ENCODE measurements around the gene CFAP53. TPM values are rescaled to one million over a fixed set of nuclear protein-coding genes. Genes with fewer than 3 reads are reported as not detected.

CFAP53 gene
- total RNA-seq, 1 experiment from 2014 or later: 0.15 TPM

- H3K4me3 Mint-ChIP-seq: no peak overlapping the region
- H3K4ac ChIP-seq (ENCODE audit: low read depth, low read length): no peak overlapping the region
- peaks cover 42 to 78% (median 76%) of the 10 kb centered on the region in 3 experiments; a peak in 6 of 7 replicates for H3K36me3 Mint-ChIP-seq (ENCODE audit: insufficient read depth in 1 of 3, low read depth in 3 of 3)
- no peaks in the 10 kb centered on the region for H3K9me3 Mint-ChIP-seq
- H2BK15ac ChIP-seq (ENCODE audit: low read depth, low read length): no peak overlapping the region
- no peak overlapping the region for H3K27ac ChIP-seq (ENCODE audit: insufficient read length, low read depth, low read length)
- no peak overlapping the region for H4K5ac ChIP-seq (ENCODE audit: insufficient read length, low read depth, low read length)
- H2BK120ac ChIP-seq (ENCODE audit: low read depth, low read length, poor library complexity, severe bottlenecking): no peak overlapping the region
- H3K9ac ChIP-seq (ENCODE audit: extremely low read depth, insufficient read length, low read length): no peak overlapping the region
- H3K79me2 ChIP-seq (ENCODE audit: insufficient read depth, low read length): no peaks in the 10 kb centered on the region
- H4K8ac ChIP-seq (replicated peaks; ENCODE audit: insufficient read length, low read depth, low read length): no peak overlapping the region
- no peak overlapping the region for H3K14ac ChIP-seq (ENCODE audit: insufficient read depth, low read length)
- H3K79me1 ChIP-seq (ENCODE audit: insufficient read depth, low read depth, low read length, poor library complexity, severe bottlenecking): no peaks in the 10 kb centered on the region
- H3T11ph ChIP-seq (ENCODE audit: low read length): no peak overlapping the region
- WGBS (ENCODE audit: extremely low coverage, insufficient read length, low lambda C conversion rate): no CpG with 5 or more reads among the region's 5 CpGs
- no peak overlapping the region for H3K18ac ChIP-seq (ENCODE audit: insufficient read length, low read depth, low read length)
- H3K23ac ChIP-seq (ENCODE audit: insufficient read length, low read depth, low read length): no peak overlapping the region
- no peak overlapping the region for H3K56ac ChIP-seq (ENCODE audit: insufficient read length, low read depth, low read length)
- no peaks in the 10 kb centered on the region for H3K4me1 ChIP-seq (ENCODE audit: insufficient read depth, low read length)
- DNase-seq: no peak
- TF ChIP-seq, protein P1, sequence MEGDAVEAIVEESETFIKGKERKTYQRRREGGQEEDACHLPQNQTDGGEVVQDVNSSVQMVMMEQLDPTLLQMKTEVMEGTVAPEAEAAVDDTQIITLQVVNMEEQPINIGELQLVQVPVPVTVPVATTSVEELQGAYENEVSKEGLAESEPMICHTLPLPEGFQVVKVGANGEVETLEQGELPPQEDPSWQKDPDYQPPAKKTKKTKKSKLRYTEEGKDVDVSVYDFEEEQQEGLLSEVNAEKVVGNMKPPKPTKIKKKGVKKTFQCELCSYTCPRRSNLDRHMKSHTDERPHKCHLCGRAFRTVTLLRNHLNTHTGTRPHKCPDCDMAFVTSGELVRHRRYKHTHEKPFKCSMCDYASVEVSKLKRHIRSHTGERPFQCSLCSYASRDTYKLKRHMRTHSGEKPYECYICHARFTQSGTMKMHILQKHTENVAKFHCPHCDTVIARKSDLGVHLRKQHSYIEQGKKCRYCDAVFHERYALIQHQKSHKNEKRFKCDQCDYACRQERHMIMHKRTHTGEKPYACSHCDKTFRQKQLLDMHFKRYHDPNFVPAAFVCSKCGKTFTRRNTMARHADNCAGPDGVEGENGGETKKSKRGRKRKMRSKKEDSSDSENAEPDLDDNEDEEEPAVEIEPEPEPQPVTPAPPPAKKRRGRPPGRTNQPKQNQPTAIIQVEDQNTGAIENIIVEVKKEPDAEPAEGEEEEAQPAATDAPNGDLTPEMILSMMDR (conservative IDR thresholded peaks at IDR 0.05): no peak
- no peak overlapping the region for H2BK20ac ChIP-seq (ENCODE audit: low read depth, low read length, poor library complexity, severe bottlenecking)
- H2BK5ac ChIP-seq (ENCODE audit: insufficient read length, low read length): no peak overlapping the region
- no peak overlapping the region for H2BK12ac ChIP-seq (ENCODE audit: insufficient read length, low read depth, low read length)
- H3K27me3 ChIP-seq (ENCODE audit: insufficient read depth, low read length): no peaks in the 10 kb centered on the region
- no peak overlapping the region for H4K91ac ChIP-seq (ENCODE audit: insufficient read length, low read depth, low read length)
- no peak overlapping the region for H3K4me2 ChIP-seq (ENCODE audit: insufficient read depth, insufficient read length, low read length)
- no peak overlapping the region for H3K27ac Mint-ChIP-seq
- no peaks in the 10 kb centered on the region for H3K9me3 ChIP-seq (ENCODE audit: control insufficient read depth, low read depth, low read length)
- H2AK5ac ChIP-seq (ENCODE audit: insufficient read length, low read length): no peak overlapping the region
- no peak overlapping the region for H2AFZ ChIP-seq (ENCODE audit: low read length)
- no peaks in the 10 kb centered on the region for H3K23me2 ChIP-seq (ENCODE audit: insufficient read length, low read depth, low read length, poor library complexity, severe bottlenecking)
- no peaks in the 10 kb centered on the region; the same call in 1 of the 2 replicates for H3K27me3 Mint-ChIP-seq (ENCODE audit: low read depth)
- no peaks in the 10 kb centered on the region for H4K20me1 ChIP-seq (ENCODE audit: control insufficient read depth, insufficient read depth, insufficient read length)
- peaks cover 2% of the 10 kb centered on the region in 2 experiments; a peak in 3 of 4 replicates for H3K4me1 Mint-ChIP-seq
These were observed 6.3 kb upstream of the CFAP53 start for GRCh38 chr18:50272568-50272967.
